ENCODE data around the gene PRKAG3. TPM values are rescaled to one million over a fixed set of nuclear protein-coding genes. Genes with fewer than 3 reads are reported as not detected.

PRKAG3 gene
- total RNA-seq, 1 experiment from 2014 or later, result not detected

Small RNA genes within 50 kb of the gene (microRNA-seq; reads per million reads assigned to microRNA genes)
- gene MIR9500, result not detected

Other genes with a start within 250 kb of the PRKAG3 start
- 0.38 and 0.95 TPM in 2 replicates for gene PLCD4, start 223.9 kb downstream of the PRKAG3 start, total RNA-seq (2022)
- gene ZNF142, start 172.2 kb downstream of the PRKAG3 start, total RNA-seq (2022), result 42.8 and 43.3 TPM in 2 replicates
- gene BCS1L, start 172.1 kb downstream of the PRKAG3 start, total RNA-seq (2022), result 57.9 and 61.7 TPM in 2 replicates
- 32.1 and 36.9 TPM in 2 replicates for gene RNF25, start 159.8 kb downstream of the PRKAG3 start, total RNA-seq (2022)
- 42.4 and 50.6 TPM in 2 replicates for gene STK36, start 159.7 kb downstream of the PRKAG3 start, total RNA-seq (2022)
- gene TTLL4, start 121.0 kb downstream of the PRKAG3 start, total RNA-seq (2022), result 67.3 and 75.5 TPM in 2 replicates
- 11.8 and 12.2 TPM in 2 replicates for gene CYP27A1, start 49.7 kb downstream of the PRKAG3 start, total RNA-seq (2022)
- not detected in 2 replicates for gene WNT6, start 28.0 kb upstream of the PRKAG3 start, total RNA-seq (2022)
- 2.4 and 3.4 TPM in 2 replicates for gene WNT10A, start 49.0 kb upstream of the PRKAG3 start, total RNA-seq (2022)
- gene CDK5R2, start 127.9 kb upstream of the PRKAG3 start, total RNA-seq (2022), result 0.59 and 0.86 TPM in 2 replicates
- not detected in 2 replicates for gene FEV, start 153.4 kb upstream of the PRKAG3 start, total RNA-seq (2022)
- gene CRYBA2, start 161.6 kb upstream of the PRKAG3 start, total RNA-seq (2022), result not detected in 2 replicates
- gene CFAP65, start 209.7 kb upstream of the PRKAG3 start, total RNA-seq (2022), result 0.68 and 1.3 TPM in 2 replicates
- gene IHH, start 229.1 kb upstream of the PRKAG3 start, total RNA-seq (2022), result 9.0 and 15.8 TPM in 2 replicates